Gastrocnemius medialis (tissue), 4 donors: Measurements from ENCODE around the gene ZFAND4.

Source experiments
- CTCF ChIP-seq, 5 experiments: fragments of 450-650 bp in 3 of 5; fragments of 200-600 bp in 2 of 5; sonication (generic) in 2 of 5; IDR thresholded peaks in 4 of 5; conservative IDR thresholded peaks in 1 of 5; 1 replicate in 4 of 5; 2 replicates in 1 of 5; pipeline ENCODE4 v1.5.1; 2016 to 2019; ENCODE audit warnings: antibody characterized with exemption in 5 of 5, mild to moderate bottlenecking in 3 of 5, moderate library complexity in 3 of 5
- POLR2A ChIP-seq, 2 donors: fragments of 450-650 bp; IDR thresholded peaks; one replicate each; pipeline ENCODE4 v1.6.1; 2017; ENCODE audit warnings: antibody characterized with exemption in 2 of 2, mild to moderate bottlenecking in 2 of 2, moderate library complexity in 2 of 2

- no peak for TF ChIP-seq CTCF (IDR thresholded peaks at IDR 0.05 in 4 of 5, conservative IDR thresholded peaks at IDR 0.05 in 1 of 5)
- no peak for TF ChIP-seq POLR2A (IDR thresholded peaks at IDR 0.05)
Measured at GRCh38 chr10:45585131-45585530, 87.4 kb downstream of the ZFAND4 start.
